ENCODE results near the gene TMEM150B. TPM values are rescaled to one million over a fixed set of nuclear protein-coding genes. Genes with fewer than 3 reads are reported as not detected.

TMEM150B gene
- 0.24 TPM in 1 of 2 replicates, not detected in the other for total RNA-seq (2014; rRNA removed; shearing (Covaris generic))

GRCh38 chr19:55325172-55325571 is at the start of gene TMEM150B:
TMEM150B (minus strand) TSS chr19:55325341; CDS start chr19:55321036, 4,305 bp downstream.
- Histone ChIP-seq H3K4me3 (ENCODE audit: insufficient read depth, low read depth, low read length) (no peak within 1 kb of the TSS), H3K36me3 (replicated peaks; ENCODE audit: control insufficient read depth, insufficient read depth, low read length) (no peaks in the 10 kb centered on the region), H3K27me3 (ENCODE audit: control insufficient read depth, insufficient read depth, low read length) (no peaks in the 10 kb centered on the region)
- DNase-seq = no peak

- Histone ChIP-seq H3K4me3 (ENCODE audit: insufficient read depth, low read depth, low read length) (no peak overlapping the region), H3K27me3 (ENCODE audit: control insufficient read depth, insufficient read depth, low read length) (peaks cover 36% of the 10 kb centered on the region), H3K36me3 (replicated peaks; ENCODE audit: control insufficient read depth, insufficient read depth, low read length) (no peaks in the 10 kb centered on the region)
- peak; percentile 88 for DNase-seq
These were observed 49.0 kb upstream of the TMEM150B start for GRCh38 chr19:55373993-55374757.

GRCh38 chr19:55373306-55373992 is 48.3 kb upstream of the TMEM150B start:
- Histone ChIP-seq H3K4me3 (ENCODE audit: insufficient read depth, low read depth, low read length) (no peak overlapping the region), H3K36me3 (replicated peaks; ENCODE audit: control insufficient read depth, insufficient read depth, low read length) (no peaks in the 10 kb centered on the region), H3K27me3 (ENCODE audit: control insufficient read depth, insufficient read depth, low read length) (peaks cover 41% of the 10 kb centered on the region)
- peak; percentile 82 for DNase-seq

- Histone ChIP-seq H3K36me3 (replicated peaks; ENCODE audit: control insufficient read depth, insufficient read depth, low read length) (no peaks in the 10 kb centered on the region), H3K4me3 (ENCODE audit: insufficient read depth, low read depth, low read length) (no peak overlapping the region), H3K27me3 (ENCODE audit: control insufficient read depth, insufficient read depth, low read length) (peaks cover 39% of the 10 kb centered on the region)
- DNase-seq = peak; percentile 73
These were observed 47.4 kb upstream of the TMEM150B start for GRCh38 chr19:55372316-55373081.

GRCh38 chr19:55370305-55370988 is 45.3 kb upstream of the TMEM150B start, which contains the start of gene IL11:
IL11 (minus strand) TSS chr19:55370463; CDS start chr19:55370310, 153 bp downstream.
- Histone ChIP-seq H3K36me3 (replicated peaks; ENCODE audit: control insufficient read depth, insufficient read depth, low read length) (no peaks in the 10 kb centered on the region), H3K27me3 (ENCODE audit: control insufficient read depth, insufficient read depth, low read length) (peaks cover 36% of the 10 kb centered on the region)
- DNase-seq = no peak

GRCh38 chr19:55369653-55370304 is 44.6 kb upstream of the TMEM150B start:
- Histone ChIP-seq H3K27me3 (ENCODE audit: control insufficient read depth, insufficient read depth, low read length) (peaks cover 36% of the 10 kb centered on the region), H3K4me3 (ENCODE audit: insufficient read depth, low read depth, low read length) (peak overlapping the region; percentile 59), H3K36me3 (replicated peaks; ENCODE audit: control insufficient read depth, insufficient read depth, low read length) (no peaks in the 10 kb centered on the region)
- peak; percentile 99 for DNase-seq

More at GRCh38 chr19:55370305-55370988, 45.3 kb upstream of the TMEM150B start, which contains the start of gene IL11:
- H3K4me3 ChIP-seq (ENCODE audit: insufficient read depth, low read depth, low read length) = peak within 1 kb of the TSS; percentile 59

- DNase-seq = peak; percentile 92
- H3K27me3 ChIP-seq (ENCODE audit: control insufficient read depth, insufficient read depth, low read length) = peaks cover 36% of the 10 kb centered on the region
These were observed 43.8 kb upstream of the TMEM150B start for GRCh38 chr19:55368701-55369563.

GRCh38 chr19:55368106-55368505 is 43.0 kb upstream of the TMEM150B start:
- DNase-seq = no peak
- H3K4me3 ChIP-seq (ENCODE audit: insufficient read depth, low read depth, low read length) = no peak overlapping the region
- peaks cover 36% of the 10 kb centered on the region for H3K27me3 ChIP-seq (ENCODE audit: control insufficient read depth, insufficient read depth, low read length)
- H3K36me3 ChIP-seq (replicated peaks; ENCODE audit: control insufficient read depth, insufficient read depth, low read length) = no peaks in the 10 kb centered on the region

More at GRCh38 chr19:55368701-55369563, 43.8 kb upstream of the TMEM150B start:
- Histone ChIP-seq H3K36me3 (replicated peaks; ENCODE audit: control insufficient read depth, insufficient read depth, low read length) (no peaks in the 10 kb centered on the region), H3K4me3 (ENCODE audit: insufficient read depth, low read depth, low read length) (peak overlapping the region; percentile 59)

- DNase-seq = no peak
- H3K36me3 ChIP-seq (replicated peaks; ENCODE audit: control insufficient read depth, insufficient read depth, low read length) = no peaks in the 10 kb centered on the region
- peaks cover 30% of the 10 kb centered on the region for H3K27me3 ChIP-seq (ENCODE audit: control insufficient read depth, insufficient read depth, low read length)
- no peak overlapping the region for H3K4me3 ChIP-seq (ENCODE audit: insufficient read depth, low read depth, low read length)
These were observed 41.6 kb upstream of the TMEM150B start for GRCh38 chr19:55366790-55367189.

- DNase-seq = no peak
- H3K27me3 ChIP-seq (ENCODE audit: control insufficient read depth, insufficient read depth, low read length) = peaks cover 23% of the 10 kb centered on the region
- H3K4me3 ChIP-seq (ENCODE audit: insufficient read depth, low read depth, low read length) = no peak overlapping the region
- no peaks in the 10 kb centered on the region for H3K36me3 ChIP-seq (replicated peaks; ENCODE audit: control insufficient read depth, insufficient read depth, low read length)
These were observed 40.8 kb upstream of the TMEM150B start for GRCh38 chr19:55365964-55366363.

GRCh38 chr19:55365245-55365644 is 40.1 kb upstream of the TMEM150B start:
- no peak for DNase-seq
- H3K4me3 ChIP-seq (ENCODE audit: insufficient read depth, low read depth, low read length) = no peak overlapping the region

GRCh38 chr19:55362990-55363716 is 38.0 kb upstream of the TMEM150B start, which contains the start of gene GARIN5B:
GARIN5B (minus strand) TSS chr19:55363260; CDS start chr19:55363066, 194 bp downstream.
- no peaks in the 10 kb centered on the region for H3K36me3 ChIP-seq (replicated peaks; ENCODE audit: control insufficient read depth, insufficient read depth, low read length)
- H3K27me3 ChIP-seq (ENCODE audit: control insufficient read depth, insufficient read depth, low read length) = peaks cover 1% of the 10 kb centered on the region; the same call in 1 of the 2 replicates
- peak; percentile 87 for DNase-seq
- H3K4me3 ChIP-seq (ENCODE audit: insufficient read depth, low read depth, low read length) = no peak within 1 kb of the TSS

More at GRCh38 chr19:55365245-55365644, 40.1 kb upstream of the TMEM150B start:
- Histone ChIP-seq H3K36me3 (replicated peaks; ENCODE audit: control insufficient read depth, insufficient read depth, low read length) (no peaks in the 10 kb centered on the region), H3K27me3 (ENCODE audit: control insufficient read depth, insufficient read depth, low read length) (peaks cover 18% of the 10 kb centered on the region)

Measured in H7 (cell line).